GM23248 (cell line): ENCODE data around the gene ISL1.

Experiments used
- EZH2 ChIP-seq: fragments of 200-600 bp; sonication (generic); IDR thresholded peaks from 2 replicates; pipeline ENCODE4 v1.6.1; 2018; ENCODE audit warnings: antibody characterized with exemption, mild to moderate bottlenecking; ENCODE audit not compliant: insufficient read depth, poor library complexity, severe bottlenecking
- EZH2phosphoT487 ChIP-seq: fragments of 200-600 bp; sonication (generic); IDR thresholded peaks from 2 replicates; pipeline ENCODE4 v1.6.1; 2018; ENCODE audit warnings: antibody characterized with exemption, moderate library complexity, mild to moderate bottlenecking, low read depth; ENCODE audit not compliant: insufficient read depth

DNA sequence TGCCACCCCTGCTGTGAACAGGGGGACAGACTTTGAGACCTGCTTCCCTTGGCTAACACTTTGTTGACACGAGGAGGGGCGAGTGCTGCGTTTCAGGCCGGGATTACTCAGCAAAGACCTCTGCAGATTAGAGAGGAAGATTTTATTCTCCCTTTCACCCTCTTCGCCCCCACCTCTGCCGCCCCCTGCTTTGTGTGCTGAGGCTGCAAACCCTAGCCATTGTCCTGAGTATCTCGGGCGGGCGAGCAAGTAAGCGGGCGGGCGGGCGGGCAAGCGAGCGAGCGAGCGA is 6.0 kb downstream of the ISL1 start:
- TF ChIP-seq EZH2 (no peak), EZH2phosphoT487 (no peak)
